ENCODE results near the gene DLEC1. TPM values are rescaled to one million over a fixed set of nuclear protein-coding genes. Genes with fewer than 3 reads are reported as not detected.

Gene DLEC1, protein sequence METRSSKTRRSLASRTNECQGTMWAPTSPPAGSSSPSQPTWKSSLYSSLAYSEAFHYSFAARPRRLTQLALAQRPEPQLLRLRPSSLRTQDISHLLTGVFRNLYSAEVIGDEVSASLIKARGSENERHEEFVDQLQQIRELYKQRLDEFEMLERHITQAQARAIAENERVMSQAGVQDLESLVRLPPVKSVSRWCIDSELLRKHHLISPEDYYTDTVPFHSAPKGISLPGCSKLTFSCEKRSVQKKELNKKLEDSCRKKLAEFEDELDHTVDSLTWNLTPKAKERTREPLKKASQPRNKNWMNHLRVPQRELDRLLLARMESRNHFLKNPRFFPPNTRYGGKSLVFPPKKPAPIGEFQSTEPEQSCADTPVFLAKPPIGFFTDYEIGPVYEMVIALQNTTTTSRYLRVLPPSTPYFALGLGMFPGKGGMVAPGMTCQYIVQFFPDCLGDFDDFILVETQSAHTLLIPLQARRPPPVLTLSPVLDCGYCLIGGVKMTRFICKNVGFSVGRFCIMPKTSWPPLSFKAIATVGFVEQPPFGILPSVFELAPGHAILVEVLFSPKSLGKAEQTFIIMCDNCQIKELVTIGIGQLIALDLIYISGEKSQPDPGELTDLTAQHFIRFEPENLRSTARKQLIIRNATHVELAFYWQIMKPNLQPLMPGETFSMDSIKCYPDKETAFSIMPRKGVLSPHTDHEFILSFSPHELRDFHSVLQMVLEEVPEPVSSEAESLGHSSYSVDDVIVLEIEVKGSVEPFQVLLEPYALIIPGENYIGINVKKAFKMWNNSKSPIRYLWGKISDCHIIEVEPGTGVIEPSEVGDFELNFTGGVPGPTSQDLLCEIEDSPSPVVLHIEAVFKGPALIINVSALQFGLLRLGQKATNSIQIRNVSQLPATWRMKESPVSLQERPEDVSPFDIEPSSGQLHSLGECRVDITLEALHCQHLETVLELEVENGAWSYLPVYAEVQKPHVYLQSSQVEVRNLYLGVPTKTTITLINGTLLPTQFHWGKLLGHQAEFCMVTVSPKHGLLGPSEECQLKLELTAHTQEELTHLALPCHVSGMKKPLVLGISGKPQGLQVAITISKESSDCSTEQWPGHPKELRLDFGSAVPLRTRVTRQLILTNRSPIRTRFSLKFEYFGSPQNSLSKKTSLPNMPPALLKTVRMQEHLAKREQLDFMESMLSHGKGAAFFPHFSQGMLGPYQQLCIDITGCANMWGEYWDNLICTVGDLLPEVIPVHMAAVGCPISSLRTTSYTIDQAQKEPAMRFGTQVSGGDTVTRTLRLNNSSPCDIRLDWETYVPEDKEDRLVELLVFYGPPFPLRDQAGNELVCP (N-terminal part only)
- polyA plus RNA-seq, result 1 to 10 TPM in 1 of 4 donors, under 1 TPM in 3; 0.19 to 1.5 (median 0.85) TPM
- long read RNA-seq, donor 1, result 0 reads
- long read RNA-seq, donor 2, result 0 reads
- long read RNA-seq, donor 3, partial matches to known transcripts, result 56 of 56 reads
- long read RNA-seq, donor 3, other reads (novel, unspliced or antisense), result 0 of 56 reads
- long read RNA-seq, donor 4, result 0 reads
- long read RNA-seq, donor 5, partial matches to known transcripts, result 49 of 49 reads
- long read RNA-seq, donor 5, other reads (novel, unspliced or antisense), result 0 of 49 reads
- long read RNA-seq, donor 6, partial matches to known transcripts, result 35 of 35 reads
- long read RNA-seq, donor 6, other reads (novel, unspliced or antisense), result 0 of 35 reads
- long read RNA-seq, donor 7, result 0 reads
- long read RNA-seq, donor 8, result 0 reads
- long read RNA-seq, donor 9, partial matches to known transcripts, result 5 of 5 reads
- long read RNA-seq, donor 9, other reads (novel, unspliced or antisense), result 0 of 5 reads
- long read RNA-seq, donor 10, partial matches to known transcripts, result 63 of 70 reads
- long read RNA-seq, donor 10, other reads (novel, unspliced or antisense), result 7 of 70 reads

DNA sequence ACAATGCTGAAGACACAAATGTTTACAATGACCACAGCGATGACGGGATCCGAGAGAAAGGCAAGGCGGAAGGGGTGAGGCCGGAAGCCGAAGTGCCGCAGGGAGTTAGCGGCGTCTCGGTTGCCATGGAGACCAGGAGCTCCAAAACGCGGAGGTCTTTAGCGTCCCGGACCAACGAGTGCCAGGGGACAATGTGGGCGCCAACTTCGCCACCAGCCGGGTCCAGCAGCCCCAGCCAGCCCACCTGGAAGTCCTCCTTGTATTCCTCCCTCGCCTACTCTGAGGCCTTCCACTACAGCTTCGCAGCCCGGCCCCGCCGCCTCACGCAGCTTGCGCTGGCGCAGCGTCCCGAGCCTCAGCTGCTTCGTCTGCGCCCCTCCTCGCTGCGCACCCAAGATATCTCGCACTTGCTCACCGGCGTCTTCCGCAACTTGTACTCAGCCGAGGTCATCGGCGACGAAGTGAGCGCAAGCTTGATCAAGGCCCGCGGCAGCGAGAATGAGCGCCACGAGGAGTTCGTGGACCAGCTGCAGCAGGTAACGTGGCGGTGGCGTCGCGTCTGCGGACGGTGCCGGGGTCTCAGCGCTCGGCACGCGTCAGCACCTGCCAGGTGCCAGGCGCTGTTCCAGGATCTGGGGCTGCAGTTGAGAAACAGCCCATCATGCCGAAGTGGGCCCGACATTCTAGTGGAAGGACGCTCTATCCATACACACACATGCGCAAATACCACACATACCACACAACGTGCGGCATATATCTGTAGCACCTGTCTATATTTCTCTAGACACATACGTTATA, at the start of gene DLEC1:
DLEC1 (plus strand) TSS at position 108 of the 798 bp plus-strand sequence; CDS start at position 126, 18 bp downstream.
- DNase-seq (peak; percentile 73 to 83), FAIRE-seq (no peak)
- H3K27me3 ChIP-seq (ENCODE audit: control insufficient read depth in 3 of 3, insufficient read depth in 3 of 3, low read length in 3 of 3), result peaks cover 0 to 8% (median 0%) of the 10 kb centered on the region in 3 donors
- peak within 1 kb of the TSS; percentile 44 to 54 (median 50) for H3K4me3 ChIP-seq (ENCODE audit: low read depth in 1 of 3, low read length in 3 of 3)
- no peaks in the 10 kb centered on the region for H3K9me3 ChIP-seq (ENCODE audit: control insufficient read depth in 2 of 2, insufficient read depth in 1 of 2, low read depth in 1 of 2, low read length in 1 of 2)
- peaks cover 0 to 18% (median 0%) of the 10 kb centered on the region in 3 donors for H3K4me1 ChIP-seq (ENCODE audit: control insufficient read depth in 3 of 3, insufficient read depth in 2 of 3, low read depth in 1 of 3, low read length in 2 of 3)
- WGBS, 3 donors, result 1 to 3% (median 2%) methylated on average over 65 to 67 of the region's 67 CpGs
- peak within 1 kb of the TSS in 1 of 3 donors; percentile 83 for H3K27ac ChIP-seq (ENCODE audit: low read depth in 1 of 3, low read length in 2 of 3)
- H3K36me3 ChIP-seq (ENCODE audit: control insufficient read depth in 3 of 3, insufficient read depth in 2 of 3, low read depth in 1 of 3, low read length in 3 of 3), result no peaks in the 10 kb centered on the region

DNA sequence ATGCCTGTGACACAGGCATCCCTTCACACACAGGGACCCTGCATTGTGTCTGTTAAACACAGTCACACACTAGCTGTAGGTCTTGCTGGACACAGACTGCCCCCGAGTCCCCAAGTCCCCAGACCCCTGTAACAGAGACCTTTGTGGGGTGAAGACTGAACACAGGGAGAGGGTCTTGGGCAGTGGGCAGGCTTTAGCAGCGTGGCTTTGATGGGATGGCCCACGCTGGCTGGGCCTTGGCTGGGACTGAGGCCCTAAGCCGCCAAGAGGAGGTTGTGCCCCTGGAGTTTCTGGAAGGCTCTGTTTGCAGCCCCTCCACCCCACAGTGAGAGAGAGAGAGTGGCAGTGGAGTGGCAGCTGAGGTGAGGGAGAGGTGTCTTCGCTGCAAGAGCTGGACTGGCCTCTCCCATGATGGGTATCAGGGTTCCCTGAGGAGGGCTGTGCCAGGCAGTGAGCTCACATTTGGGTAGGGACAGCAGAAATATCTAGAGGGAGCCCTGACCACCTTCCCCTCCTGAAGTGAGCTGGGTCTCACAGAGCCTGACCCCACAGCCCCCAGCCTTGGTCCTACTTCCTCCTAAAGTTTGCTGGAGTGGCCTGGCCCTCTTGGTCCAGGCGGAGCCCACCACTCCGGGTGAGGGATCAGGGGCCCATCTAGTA, 49.1 kb upstream of the DLEC1 start:
- 76 to 79% (median 77%) methylated on average over 7 of the region's 7 CpGs for WGBS, 3 donors
- peak overlapping the region in 2 of 3 donors; percentile 61 to 68 for H3K4me3 ChIP-seq (ENCODE audit: low read depth in 1 of 3, low read length in 3 of 3)
- peaks cover 0 to 26% (median 0%) of the 10 kb centered on the region in 3 donors for H3K36me3 ChIP-seq (ENCODE audit: control insufficient read depth in 3 of 3, insufficient read depth in 2 of 3, low read depth in 1 of 3, low read length in 3 of 3)
- H3K27me3 ChIP-seq (ENCODE audit: control insufficient read depth in 3 of 3, insufficient read depth in 3 of 3, low read length in 3 of 3), result no peaks in the 10 kb centered on the region
- no peaks in the 10 kb centered on the region for H3K9me3 ChIP-seq (ENCODE audit: control insufficient read depth in 2 of 2, insufficient read depth in 1 of 2, low read depth in 1 of 2, low read length in 1 of 2)
- FAIRE-seq (no peak), DNase-seq (no peak)
- peak overlapping the region; percentile 96 to 97 (median 97) for H3K27ac ChIP-seq (ENCODE audit: low read depth in 1 of 3, low read length in 2 of 3)
- H3K4me1 ChIP-seq (ENCODE audit: control insufficient read depth in 3 of 3, insufficient read depth in 2 of 3, low read depth in 1 of 3, low read length in 2 of 3), result peaks cover 3 to 68% (median 3%) of the 10 kb centered on the region in 3 donors

DNA sequence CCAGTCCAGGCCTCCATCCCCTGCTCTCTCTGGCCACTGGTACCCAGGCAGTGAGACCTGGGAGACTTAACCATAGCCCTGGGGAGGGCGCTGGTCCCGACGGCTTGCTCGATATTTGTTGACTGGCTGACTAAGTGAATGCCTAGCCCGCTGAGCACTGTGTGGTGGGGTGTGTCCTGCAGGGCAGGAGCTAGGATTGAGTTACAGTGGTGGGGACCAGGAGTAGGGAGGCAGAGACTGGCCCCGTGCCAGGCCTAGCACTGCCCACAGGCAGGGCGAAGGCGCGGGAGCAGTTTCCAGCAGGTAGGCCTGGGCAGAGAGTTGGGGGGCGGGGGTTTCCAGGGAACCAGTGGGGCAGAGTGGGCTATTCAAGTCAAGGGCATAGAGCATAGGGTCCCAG, 48.5 kb upstream of the DLEC1 start, which contains the start of gene VILL:
VILL (plus strand) TSS at position 260 of the 400 bp plus-strand sequence. CDS start 2,887 bp downstream, outside the sequence.
- no peaks in the 10 kb centered on the region for H3K9me3 ChIP-seq (ENCODE audit: control insufficient read depth in 2 of 2, insufficient read depth in 1 of 2, low read depth in 1 of 2, low read length in 1 of 2)
- H3K4me3 ChIP-seq (ENCODE audit: low read depth in 1 of 3, low read length in 3 of 3), result peak within 1 kb of the TSS; percentile 8 to 68 (median 61)
- H3K4me1 ChIP-seq (ENCODE audit: control insufficient read depth in 3 of 3, insufficient read depth in 2 of 3, low read depth in 1 of 3, low read length in 2 of 3), result peaks cover 3 to 68% (median 5%) of the 10 kb centered on the region in 3 donors
- FAIRE-seq, result no peak
- peak; percentile 72 to 95 for DNase-seq
- H3K36me3 ChIP-seq (ENCODE audit: control insufficient read depth in 3 of 3, insufficient read depth in 2 of 3, low read depth in 1 of 3, low read length in 3 of 3), result peaks cover 0 to 28% (median 3%) of the 10 kb centered on the region in 3 donors
- WGBS, 3 donors, result 15 to 64% (median 21%) methylated on average over 10 of the region's 10 CpGs
- H3K27me3 ChIP-seq (ENCODE audit: control insufficient read depth in 3 of 3, insufficient read depth in 3 of 3, low read length in 3 of 3), result no peaks in the 10 kb centered on the region
- H3K27ac ChIP-seq (ENCODE audit: low read depth in 1 of 3, low read length in 2 of 3), result peak within 1 kb of the TSS; percentile 96 to 97 (median 97)

DNA sequence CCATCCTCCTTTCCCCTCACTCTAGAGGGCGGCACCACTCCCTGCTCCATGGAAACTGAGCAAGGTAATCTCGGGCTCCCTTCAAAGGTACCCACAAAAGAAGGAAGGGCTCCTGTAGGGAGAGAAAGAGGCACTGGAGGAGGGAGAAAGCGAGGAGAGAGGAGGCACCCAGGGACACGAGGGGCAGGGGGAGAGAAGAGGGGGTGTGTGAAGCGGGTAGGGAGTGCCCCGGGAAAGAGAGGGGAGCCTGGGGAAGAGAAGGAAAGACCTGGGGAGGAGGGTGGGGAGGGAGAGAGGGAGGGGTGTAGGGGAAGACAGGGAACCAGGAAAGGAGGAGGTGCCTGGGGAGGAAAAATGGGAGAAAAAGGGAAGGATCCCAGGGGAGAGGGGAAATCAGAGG, 47.9 kb upstream of the DLEC1 start:
- peak overlapping the region; percentile 96 to 97 (median 97) for H3K27ac ChIP-seq (ENCODE audit: low read depth in 1 of 3, low read length in 2 of 3)
- WGBS, 3 donors, result 12 to 45% (median 39%) methylated on average over 6 of the region's 6 CpGs
- DNase-seq, result peak; percentile 74 to 80
- peak overlapping the region; percentile 8 to 68 (median 61) for H3K4me3 ChIP-seq (ENCODE audit: low read depth in 1 of 3, low read length in 3 of 3)
- H3K27me3 ChIP-seq (ENCODE audit: control insufficient read depth in 3 of 3, insufficient read depth in 3 of 3, low read length in 3 of 3), result no peaks in the 10 kb centered on the region
- no peaks in the 10 kb centered on the region for H3K9me3 ChIP-seq (ENCODE audit: control insufficient read depth in 2 of 2, insufficient read depth in 1 of 2, low read depth in 1 of 2, low read length in 1 of 2)
- H3K4me1 ChIP-seq (ENCODE audit: control insufficient read depth in 3 of 3, insufficient read depth in 2 of 3, low read depth in 1 of 3, low read length in 2 of 3), result peaks cover 3 to 68% (median 8%) of the 10 kb centered on the region in 3 donors
- H3K36me3 ChIP-seq (ENCODE audit: control insufficient read depth in 3 of 3, insufficient read depth in 2 of 3, low read depth in 1 of 3, low read length in 3 of 3), result peaks cover 0 to 34% (median 7%) of the 10 kb centered on the region in 3 donors
- FAIRE-seq, result no peak

DNA sequence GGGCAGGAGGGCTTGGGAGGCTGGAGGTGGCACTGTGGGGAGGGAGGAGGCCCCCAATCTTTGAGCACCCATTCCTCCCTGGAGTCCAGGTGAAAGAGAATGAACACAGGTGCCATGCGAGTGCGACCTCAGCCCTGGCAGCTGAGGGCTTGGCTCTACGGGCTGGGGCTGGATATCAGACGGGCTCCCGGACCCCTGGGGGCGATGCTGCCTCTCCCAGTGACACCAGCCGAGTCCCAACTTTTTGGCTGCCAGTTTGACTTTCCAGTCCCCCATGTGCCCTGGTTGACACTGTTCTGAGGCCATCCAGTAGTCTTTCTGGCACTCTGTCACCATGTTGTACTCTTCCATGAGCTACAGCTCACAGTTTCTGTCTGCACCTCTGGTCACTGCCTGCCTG, 47.2 kb upstream of the DLEC1 start:
- Histone ChIP-seq H3K4me1 (ENCODE audit: control insufficient read depth in 3 of 3, insufficient read depth in 2 of 3, low read depth in 1 of 3, low read length in 2 of 3) (peaks cover 3 to 67% (median 5%) of the 10 kb centered on the region in 3 donors), H3K27me3 (ENCODE audit: control insufficient read depth in 3 of 3, insufficient read depth in 3 of 3, low read length in 3 of 3) (no peaks in the 10 kb centered on the region), H3K27ac (ENCODE audit: low read depth in 1 of 3, low read length in 2 of 3) (peak overlapping the region; percentile 96 to 97 (median 97)), H3K36me3 (ENCODE audit: control insufficient read depth in 3 of 3, insufficient read depth in 2 of 3, low read depth in 1 of 3, low read length in 3 of 3) (peaks cover 0 to 34% (median 7%) of the 10 kb centered on the region in 3 donors), H3K4me3 (ENCODE audit: low read depth in 1 of 3, low read length in 3 of 3) (peak overlapping the region; percentile 8 to 68 (median 61)), H3K9me3 (ENCODE audit: control insufficient read depth in 2 of 2, insufficient read depth in 1 of 2, low read depth in 1 of 2, low read length in 1 of 2) (no peaks in the 10 kb centered on the region)
- peak in 1 of 2 donors; percentile 51 for DNase-seq
- 7 to 60% (median 10%) methylated on average over 3 to 7 of the region's 7 CpGs for WGBS, 3 donors
- FAIRE-seq, result no peak

DNA sequence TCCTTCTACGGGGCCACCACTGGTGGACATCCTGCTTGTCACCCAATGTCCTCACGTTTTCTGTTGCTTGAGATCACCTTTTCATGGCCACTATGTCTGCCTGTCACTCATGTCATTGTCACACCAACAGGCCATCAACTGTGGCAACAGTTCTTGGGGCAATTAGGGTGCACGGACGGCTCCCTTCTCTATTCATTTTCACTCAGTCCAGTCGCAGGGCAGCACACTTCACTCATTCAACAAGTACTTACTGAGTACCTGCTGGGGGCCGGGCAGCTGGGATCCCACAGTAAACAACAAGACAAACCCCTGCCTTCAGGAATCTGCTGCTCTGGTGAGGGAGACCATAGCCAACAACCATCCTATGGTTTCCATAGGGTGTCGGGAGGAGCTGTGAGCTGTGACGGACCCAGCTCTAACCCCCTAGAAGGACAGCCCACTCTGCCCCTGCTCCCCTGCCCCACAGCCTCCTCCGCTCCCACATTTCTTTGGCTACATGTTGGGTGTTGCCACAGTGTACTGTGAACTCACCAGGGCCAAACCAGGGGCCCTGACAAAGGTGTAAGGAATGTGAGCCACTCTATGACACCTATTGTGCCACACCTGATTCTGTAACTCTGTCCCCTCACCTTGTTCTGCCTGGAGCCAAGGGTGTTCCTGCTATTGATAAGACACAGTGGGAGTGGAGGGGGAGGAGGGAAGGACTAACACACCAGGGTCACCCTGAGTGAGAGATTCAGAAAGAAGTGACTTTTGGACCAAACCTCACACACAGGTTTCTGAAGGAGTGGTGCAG, 46.5 kb upstream of the DLEC1 start:
- Histone ChIP-seq H3K9me3 (ENCODE audit: control insufficient read depth in 2 of 2, insufficient read depth in 1 of 2, low read depth in 1 of 2, low read length in 1 of 2) (no peaks in the 10 kb centered on the region), H3K4me1 (ENCODE audit: control insufficient read depth in 3 of 3, insufficient read depth in 2 of 3, low read depth in 1 of 3, low read length in 2 of 3) (peaks cover 3 to 68% (median 5%) of the 10 kb centered on the region in 3 donors), H3K36me3 (ENCODE audit: control insufficient read depth in 3 of 3, insufficient read depth in 2 of 3, low read depth in 1 of 3, low read length in 3 of 3) (peaks cover 0 to 41% (median 7%) of the 10 kb centered on the region in 3 donors), H3K4me3 (ENCODE audit: low read depth in 1 of 3, low read length in 3 of 3) (peak overlapping the region in 2 of 3 donors; percentile 61 to 68), H3K27me3 (ENCODE audit: control insufficient read depth in 3 of 3, insufficient read depth in 3 of 3, low read length in 3 of 3) (no peaks in the 10 kb centered on the region), H3K27ac (ENCODE audit: low read depth in 1 of 3, low read length in 2 of 3) (peak overlapping the region; percentile 96 to 97 (median 97))
- 23 to 65% (median 39%) methylated on average over 9 of the region's 9 CpGs for WGBS, 3 donors
- peak; percentile 95 to 100 for DNase-seq
- FAIRE-seq, result no peak
